Loucy (cell line): ENCODE measurements around the gene ARHGAP22.

ENCODE experiments used
- H2AFZ ChIP-seq: fragments of 200-600 bp; sonication (generic); 2 replicates; pipeline ENCODE4 v1.6.0; 2016; ENCODE audit warnings: antibody characterized with exemption, mild to moderate bottlenecking, low read length, moderate library complexity
- H3F3A ChIP-seq: fragments of 200-600 bp; 2 replicates; pipeline ENCODE4 v1.6.0; 2016; ENCODE audit warnings: antibody characterized with exemption, low read depth, mild to moderate bottlenecking
- H3K27me3 ChIP-seq: fragments of 200-600 bp; sonication (generic); 2 replicates; pipeline ENCODE4 v1.6.1; 2014; ENCODE audit warnings: low read length, mild to moderate bottlenecking; ENCODE audit not compliant: insufficient read depth, poor library complexity, severe bottlenecking
- H3K36me3 ChIP-seq: fragments of 200-600 bp; sonication (generic); 2 replicates; pipeline ENCODE4 v1.6.1; 2016; ENCODE audit warnings: low read length; ENCODE audit not compliant: insufficient read depth
- H3K4me1 ChIP-seq: fragments of 200-600 bp; sonication (generic); 2 replicates; pipeline ENCODE4 v1.5.1; 2014; ENCODE audit warnings: low read length, mild to moderate bottlenecking; ENCODE audit not compliant: insufficient read depth, poor library complexity, severe bottlenecking
- H3K4me2 ChIP-seq: fragments of 200-600 bp; sonication (generic); 2 replicates; pipeline ENCODE4 v1.6.0; 2014; ENCODE audit warnings: antibody characterized with exemption, low read length, low read depth, mild to moderate bottlenecking; ENCODE audit not compliant: poor library complexity, severe bottlenecking
- H3K4me3 ChIP-seq: fragments of 200-600 bp; sonication (generic); 2 replicates; pipeline ENCODE4 v1.5.1; 2014; ENCODE audit warnings: low read length, mild to moderate bottlenecking, mixed read lengths; ENCODE audit not compliant: poor library complexity, severe bottlenecking
- H3K79me2 ChIP-seq: fragments of 200-600 bp; sonication (generic); 2 replicates; pipeline ENCODE4 v1.6.1; 2014; ENCODE audit warnings: low read length; ENCODE audit not compliant: insufficient read depth
- H3K9ac ChIP-seq: fragments of 200-600 bp; sonication (generic); 2 replicates; pipeline ENCODE4 v1.6.0; 2014; ENCODE audit warnings: mild to moderate bottlenecking, low read depth, low read length, moderate library complexity; ENCODE audit not compliant: poor library complexity, severe bottlenecking
- H3K9me2 ChIP-seq: fragments of 200-600 bp; sonication (generic); replicated peaks from 2 replicates; pipeline ENCODE4 v1.6.1; 2016; ENCODE audit warnings: low read depth, low read length, mixed read lengths
- H3K9me3 ChIP-seq: fragments of 200-600 bp; sonication (generic); 2 replicates; pipeline ENCODE4 v1.6.1; 2014; ENCODE audit warnings: mild to moderate bottlenecking, antibody characterized with exemption, low read length, low read depth; ENCODE audit not compliant: insufficient read depth
- H4K20me1 ChIP-seq: fragments of 200-600 bp; sonication (generic); 2 replicates; pipeline ENCODE4 v1.6.0; 2014; ENCODE audit warnings: antibody characterized with exemption, low read length, mild to moderate bottlenecking; ENCODE audit not compliant: insufficient read depth, poor library complexity, severe bottlenecking
- EZH2phosphoT487 ChIP-seq: fragments of 200-600 bp; IDR thresholded peaks from 2 replicates; pipeline ENCODE4 v1.6.1; 2018; ENCODE audit warnings: antibody characterized with exemption, mild to moderate bottlenecking, moderate library complexity, borderline replicate concordance
- TF ChIP-seq, protein P1 (sequence below): fragments of 200-600 bp; sonication (generic); conservative IDR thresholded peaks from 2 replicates; pipeline ENCODE4 v1.5.1; 2014; ENCODE audit warnings: mild to moderate bottlenecking, antibody characterized with exemption, low read length

ARHGAP22 gene

DNA sequence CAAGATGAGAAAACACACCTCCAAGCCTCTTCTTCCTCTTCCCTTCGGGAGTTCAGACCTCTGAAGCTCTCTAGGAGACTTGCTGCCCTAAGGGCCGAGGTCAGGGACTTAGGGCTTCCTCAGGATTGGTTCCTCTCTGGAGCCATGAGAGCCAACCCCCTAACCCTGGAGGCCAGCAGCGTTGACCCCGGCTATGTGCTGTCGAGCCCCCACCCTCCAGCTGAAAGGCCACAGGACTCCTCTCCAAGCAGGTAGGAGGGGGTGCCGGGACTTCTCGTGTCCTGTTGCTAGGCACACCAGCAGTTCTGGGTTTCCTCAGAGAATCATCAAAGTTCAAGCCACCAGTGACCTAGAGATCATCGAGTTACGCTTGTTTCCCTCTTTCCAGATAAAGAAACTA is 87.4 kb downstream of the ARHGAP22 start:
- H3K79me2 ChIP-seq = no peaks in the 10 kb centered on the region
- H3K4me2 ChIP-seq = no peak overlapping the region
- no peaks in the 10 kb centered on the region for H3K36me3 ChIP-seq
- no peak for TF ChIP-seq EZH2phosphoT487
- TF ChIP-seq, protein P1, sequence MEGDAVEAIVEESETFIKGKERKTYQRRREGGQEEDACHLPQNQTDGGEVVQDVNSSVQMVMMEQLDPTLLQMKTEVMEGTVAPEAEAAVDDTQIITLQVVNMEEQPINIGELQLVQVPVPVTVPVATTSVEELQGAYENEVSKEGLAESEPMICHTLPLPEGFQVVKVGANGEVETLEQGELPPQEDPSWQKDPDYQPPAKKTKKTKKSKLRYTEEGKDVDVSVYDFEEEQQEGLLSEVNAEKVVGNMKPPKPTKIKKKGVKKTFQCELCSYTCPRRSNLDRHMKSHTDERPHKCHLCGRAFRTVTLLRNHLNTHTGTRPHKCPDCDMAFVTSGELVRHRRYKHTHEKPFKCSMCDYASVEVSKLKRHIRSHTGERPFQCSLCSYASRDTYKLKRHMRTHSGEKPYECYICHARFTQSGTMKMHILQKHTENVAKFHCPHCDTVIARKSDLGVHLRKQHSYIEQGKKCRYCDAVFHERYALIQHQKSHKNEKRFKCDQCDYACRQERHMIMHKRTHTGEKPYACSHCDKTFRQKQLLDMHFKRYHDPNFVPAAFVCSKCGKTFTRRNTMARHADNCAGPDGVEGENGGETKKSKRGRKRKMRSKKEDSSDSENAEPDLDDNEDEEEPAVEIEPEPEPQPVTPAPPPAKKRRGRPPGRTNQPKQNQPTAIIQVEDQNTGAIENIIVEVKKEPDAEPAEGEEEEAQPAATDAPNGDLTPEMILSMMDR = no peak
- H4K20me1 ChIP-seq = no peaks in the 10 kb centered on the region
- no peaks in the 10 kb centered on the region for H3K27me3 ChIP-seq
- no peaks in the 10 kb centered on the region for H3K9me2 ChIP-seq
- peaks cover 5% of the 10 kb centered on the region; the same call in 1 of the 2 replicates for H3K9me3 ChIP-seq
- no peaks in the 10 kb centered on the region for H3F3A ChIP-seq
- peaks cover 34% of the 10 kb centered on the region for H3K4me1 ChIP-seq
- no peak overlapping the region for H2AFZ ChIP-seq
- H3K9ac ChIP-seq = no peak overlapping the region
- no peak overlapping the region for H3K4me3 ChIP-seq

DNA sequence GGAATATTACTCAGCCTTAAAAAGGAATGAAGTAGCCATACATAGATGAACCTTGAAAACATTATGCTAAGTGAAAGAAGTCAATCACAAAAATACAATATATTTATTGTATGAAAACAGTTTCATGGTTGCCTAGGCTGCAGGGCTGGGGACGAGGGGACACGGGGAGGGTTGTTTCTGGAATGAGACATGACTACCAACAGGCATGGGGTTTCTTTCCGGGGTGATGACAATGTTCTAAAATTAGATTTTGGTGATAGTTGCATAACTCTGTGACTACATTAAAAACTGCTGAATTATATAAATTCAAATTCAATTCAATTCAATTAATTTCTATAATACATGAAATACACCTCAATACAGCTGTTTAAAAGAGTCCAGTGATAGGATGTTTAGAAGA is 88.0 kb downstream of the ARHGAP22 start:
- Histone ChIP-seq H3K4me3 (no peak overlapping the region), H3K4me2 (no peak overlapping the region), H3K36me3 (no peaks in the 10 kb centered on the region), H4K20me1 (no peaks in the 10 kb centered on the region), H3K79me2 (no peaks in the 10 kb centered on the region), H3K9ac (no peak overlapping the region), H3K27me3 (no peaks in the 10 kb centered on the region), H3K9me2 (no peaks in the 10 kb centered on the region), H3K9me3 (peaks cover 5% of the 10 kb centered on the region; the same call in 1 of the 2 replicates), H2AFZ (no peak overlapping the region), H3K4me1 (peaks cover 35% of the 10 kb centered on the region), H3F3A (no peaks in the 10 kb centered on the region)
- TF ChIP-seq, protein P1 = no peak
- TF ChIP-seq EZH2phosphoT487 = no peak

DNA sequence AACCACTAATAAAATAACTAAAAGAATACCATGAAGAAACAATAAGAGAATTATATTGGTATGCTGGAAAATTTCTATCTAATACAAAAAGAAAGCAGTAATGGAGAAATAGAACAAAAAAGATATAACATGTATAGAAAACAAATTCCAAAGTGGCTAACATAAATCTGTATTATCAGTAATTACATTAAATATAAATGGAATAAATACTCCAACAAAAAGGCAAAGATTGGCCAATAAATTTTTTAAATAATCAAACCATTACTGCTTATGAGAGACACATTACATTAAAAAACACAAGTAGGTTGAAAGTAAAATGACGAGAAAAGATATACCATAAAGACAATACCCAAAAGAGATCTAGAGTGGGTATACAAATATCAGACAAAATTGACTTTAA is 90.0 kb downstream of the ARHGAP22 start:
- Histone ChIP-seq H3K4me2 (no peak overlapping the region), H3F3A (no peaks in the 10 kb centered on the region), H3K27me3 (no peaks in the 10 kb centered on the region), H3K9ac (no peak overlapping the region), H3K9me3 (peaks cover 5% of the 10 kb centered on the region; the same call in 1 of the 2 replicates), H3K4me1 (peaks cover 24% of the 10 kb centered on the region), H2AFZ (no peak overlapping the region), H3K79me2 (no peaks in the 10 kb centered on the region), H3K36me3 (no peaks in the 10 kb centered on the region), H4K20me1 (no peaks in the 10 kb centered on the region), H3K4me3 (no peak overlapping the region), H3K9me2 (no peaks in the 10 kb centered on the region)
- TF ChIP-seq EZH2phosphoT487 = no peak
- TF ChIP-seq, protein P1 = no peak
